ENCODE results near the gene RUNX3. TPM values are rescaled to one million over a fixed set of nuclear protein-coding genes. Genes with fewer than 3 reads are reported as not detected.
"Not testable (repeated sequence)": the region's sequence is repeated elsewhere in the genome, so short reads cannot be mapped to it uniquely, and the experiment has no call there.

Gene RUNX3
- total RNA-seq, 1 experiment from 2014 or later = 0.33 TPM

GRCh38 chr1:24908591-24909259 is 21.4 kb downstream of the RUNX3 start:
- Histone ChIP-seq H4K91ac (ENCODE audit: insufficient read length, low read depth, low read length) (no peak overlapping the region), H2AFZ (ENCODE audit: low read length) (no peak overlapping the region), H2BK12ac (ENCODE audit: insufficient read length, low read depth, low read length) (no peak overlapping the region), H2BK120ac (ENCODE audit: low read depth, low read length, poor library complexity, severe bottlenecking) (no peak overlapping the region), H3K79me2 (ENCODE audit: insufficient read depth, low read length) (no peaks in the 10 kb centered on the region), H3K23ac (ENCODE audit: insufficient read length, low read depth, low read length) (no peak overlapping the region), H3K4me2 (ENCODE audit: insufficient read depth, insufficient read length, low read length) (no peak overlapping the region), H3K18ac (ENCODE audit: insufficient read length, low read depth, low read length) (no peak overlapping the region), H3K4ac (ENCODE audit: low read depth, low read length) (no peak overlapping the region), H3K14ac (ENCODE audit: insufficient read depth, low read length) (no peak overlapping the region), H3K27me3 (ENCODE audit: insufficient read depth, low read length) (no peaks in the 10 kb centered on the region), H3K56ac (ENCODE audit: insufficient read length, low read depth, low read length) (no peak overlapping the region), H4K20me1 (ENCODE audit: control insufficient read depth, insufficient read depth, insufficient read length) (no peaks in the 10 kb centered on the region), H3K79me1 (ENCODE audit: insufficient read depth, low read depth, low read length, poor library complexity, severe bottlenecking) (no peaks in the 10 kb centered on the region), H2BK20ac (ENCODE audit: low read depth, low read length, poor library complexity, severe bottlenecking) (no peak overlapping the region), H3K9ac (ENCODE audit: extremely low read depth, insufficient read length, low read length) (no peak overlapping the region), H3K27ac (ENCODE audit: insufficient read length, low read depth, low read length) (no peak overlapping the region), H3K9me3 (ENCODE audit: control insufficient read depth, low read depth, low read length) (no peaks in the 10 kb centered on the region), H3K4me1 (ENCODE audit: insufficient read depth, low read length) (no peaks in the 10 kb centered on the region), H4K5ac (ENCODE audit: insufficient read length, low read depth, low read length) (no peak overlapping the region), H3T11ph (ENCODE audit: low read length) (no peak overlapping the region), H2BK15ac (ENCODE audit: low read depth, low read length) (no peak overlapping the region), H4K8ac (replicated peaks; ENCODE audit: insufficient read length, low read depth, low read length) (no peak overlapping the region), H3K23me2 (ENCODE audit: insufficient read length, low read depth, low read length, poor library complexity, severe bottlenecking) (no peaks in the 10 kb centered on the region), H2AK5ac (ENCODE audit: insufficient read length, low read length) (no peak overlapping the region), H2BK5ac (ENCODE audit: insufficient read length, low read length) (no peak overlapping the region)
- Mint-ChIP-seq H3K27ac (no peak overlapping the region), H3K36me3 (ENCODE audit: insufficient read depth in 1 of 3, low read depth in 3 of 3) (peaks cover 0 to 5% (median 0%) of the 10 kb centered on the region in 3 experiments; a peak in 3 of 7 replicates), H3K27me3 (ENCODE audit: low read depth) (peaks cover 3% of the 10 kb centered on the region), H3K4me3 (no peak overlapping the region), H3K9me3 (peaks cover 0 to 8% of the 10 kb centered on the region in 2 experiments; a peak in 1 of 5 replicates), H3K4me1 (peaks cover 7 to 11% of the 10 kb centered on the region in 2 experiments; a peak in 3 of 4 replicates)
- DNase-seq = no peak
- TF ChIP-seq CTCF (conservative IDR thresholded peaks at IDR 0.05) = no peak
- no CpG with 5 or more reads among the region's 7 CpGs for WGBS (ENCODE audit: extremely low coverage, insufficient read length, low lambda C conversion rate)

GRCh38 chr1:24907587-24908294 is 22.3 kb downstream of the RUNX3 start:
- H4K91ac ChIP-seq (ENCODE audit: insufficient read length, low read depth, low read length); H2BK12ac ChIP-seq (ENCODE audit: insufficient read length, low read depth, low read length); H3K4me3 Mint-ChIP-seq; H3K27me3 ChIP-seq (ENCODE audit: insufficient read depth, low read length); H2BK20ac ChIP-seq (ENCODE audit: low read depth, low read length, poor library complexity, severe bottlenecking); H3K9me3 Mint-ChIP-seq; H3K4ac ChIP-seq (ENCODE audit: low read depth, low read length); H3K27ac Mint-ChIP-seq; H3K27ac ChIP-seq (ENCODE audit: insufficient read length, low read depth, low read length); H3K79me2 ChIP-seq (ENCODE audit: insufficient read depth, low read length); H4K5ac ChIP-seq (ENCODE audit: insufficient read length, low read depth, low read length); H3K23ac ChIP-seq (ENCODE audit: insufficient read length, low read depth, low read length); DNase-seq; H3K27me3 Mint-ChIP-seq (ENCODE audit: low read depth); H3K4me1 ChIP-seq (ENCODE audit: insufficient read depth, low read length); H3K18ac ChIP-seq (ENCODE audit: insufficient read length, low read depth, low read length); H2AK5ac ChIP-seq (ENCODE audit: insufficient read length, low read length); H3K9ac ChIP-seq (ENCODE audit: extremely low read depth, insufficient read length, low read length); H2AFZ ChIP-seq (ENCODE audit: low read length); H3K4me2 ChIP-seq (ENCODE audit: insufficient read depth, insufficient read length, low read length); H3T11ph ChIP-seq (ENCODE audit: low read length); H2BK5ac ChIP-seq (ENCODE audit: insufficient read length, low read length); H3K14ac ChIP-seq (ENCODE audit: insufficient read depth, low read length); H3K9me3 ChIP-seq (ENCODE audit: control insufficient read depth, low read depth, low read length); H3K79me1 ChIP-seq (ENCODE audit: insufficient read depth, low read depth, low read length, poor library complexity, severe bottlenecking); H4K8ac ChIP-seq (replicated peaks; ENCODE audit: insufficient read length, low read depth, low read length); H3K56ac ChIP-seq (ENCODE audit: insufficient read length, low read depth, low read length); H4K20me1 ChIP-seq (ENCODE audit: control insufficient read depth, insufficient read depth, insufficient read length); H2BK15ac ChIP-seq (ENCODE audit: low read depth, low read length); H3K36me3 Mint-ChIP-seq (ENCODE audit: insufficient read depth in 1 of 3, low read depth in 3 of 3); H3K23me2 ChIP-seq (ENCODE audit: insufficient read length, low read depth, low read length, poor library complexity, severe bottlenecking); H2BK120ac ChIP-seq (ENCODE audit: low read depth, low read length, poor library complexity, severe bottlenecking): not testable (repeated sequence)
- H3K4me1 Mint-ChIP-seq = peaks cover 7 to 11% of the 10 kb centered on the region in 2 experiments; a peak in 3 of 4 replicates
- WGBS (ENCODE audit: extremely low coverage, insufficient read length, low lambda C conversion rate) = no CpG with 5 or more reads among the region's 57 CpGs

Measured in H9 (cell line).